TTC549 (cell line): ENCODE results near the gene GPR156.
"Not testable (repeated sequence)": the region's sequence is repeated elsewhere in the genome, so short reads cannot be mapped to it uniquely, and the experiment has no call there.

Experiments
- FAIRE-seq: peaks from 2 replicates; lab custom pipeline; 2012; peaks lifted over from hg19 to GRCh38; lab: Jason Lieb, UNC

The GPR156 gene

DNA sequence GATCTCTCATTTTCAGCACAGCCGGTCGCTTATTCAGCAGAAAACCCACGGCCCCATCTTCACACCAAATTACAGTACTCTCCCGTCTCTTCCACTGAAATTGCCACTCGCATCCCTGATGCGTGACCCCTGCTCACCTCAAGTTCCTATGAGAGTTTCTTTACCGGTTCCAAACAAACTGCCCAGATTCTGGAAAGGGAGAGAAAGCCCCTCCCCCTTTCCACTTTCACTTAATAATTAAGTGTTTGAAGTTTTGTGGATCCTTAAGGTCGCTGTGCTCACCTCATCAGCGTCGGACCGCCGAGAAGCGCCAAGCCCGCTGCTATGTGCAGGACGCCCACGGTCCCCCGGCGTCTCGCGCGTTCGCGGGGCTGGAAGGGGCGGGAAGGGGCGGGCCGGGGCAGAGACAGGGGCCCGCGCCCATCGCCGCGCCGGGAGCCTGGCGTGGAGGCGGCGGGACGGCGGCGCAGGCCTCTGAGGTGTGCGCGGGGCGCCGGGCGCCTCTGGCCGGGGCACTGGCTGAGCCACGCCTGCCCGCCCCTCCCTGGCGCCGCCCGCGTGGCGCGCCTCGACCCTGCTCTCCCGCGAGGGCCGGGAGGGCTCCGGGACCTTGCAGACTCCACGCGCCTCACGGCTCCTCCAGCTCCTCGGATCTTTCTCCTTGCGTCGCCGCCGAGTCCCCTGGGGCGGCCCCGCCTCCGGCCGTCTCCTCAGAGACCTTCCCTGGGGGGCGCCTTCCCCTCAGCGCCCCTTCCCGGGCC lies at the start of gene GPR156:
GPR156 (minus strand) TSS at position 476 of the 761 bp plus-strand sequence. CDS start 41,124 bp downstream, outside the sequence.
- FAIRE-seq, result no peak

DNA sequence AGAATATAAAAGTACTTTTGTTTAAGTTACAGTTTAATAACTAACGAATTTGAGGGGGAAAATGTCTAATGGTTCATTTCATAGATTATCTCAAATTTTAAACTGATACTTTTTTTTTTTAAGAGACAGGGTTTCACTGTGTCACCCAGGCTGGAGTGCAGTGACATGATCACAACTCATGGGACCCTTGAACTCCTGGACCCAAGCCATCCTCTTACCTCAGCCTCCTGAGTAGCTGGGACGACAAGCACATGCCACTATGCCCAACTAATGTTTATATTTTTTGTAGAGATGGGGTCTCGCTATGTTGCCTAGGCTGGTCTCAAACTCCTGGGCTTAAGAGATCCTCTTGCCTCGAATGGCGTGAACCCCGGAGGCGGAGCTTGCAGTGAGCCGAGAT lies 47.6 kb upstream of the GPR156 start:
- FAIRE-seq, result no peak

DNA sequence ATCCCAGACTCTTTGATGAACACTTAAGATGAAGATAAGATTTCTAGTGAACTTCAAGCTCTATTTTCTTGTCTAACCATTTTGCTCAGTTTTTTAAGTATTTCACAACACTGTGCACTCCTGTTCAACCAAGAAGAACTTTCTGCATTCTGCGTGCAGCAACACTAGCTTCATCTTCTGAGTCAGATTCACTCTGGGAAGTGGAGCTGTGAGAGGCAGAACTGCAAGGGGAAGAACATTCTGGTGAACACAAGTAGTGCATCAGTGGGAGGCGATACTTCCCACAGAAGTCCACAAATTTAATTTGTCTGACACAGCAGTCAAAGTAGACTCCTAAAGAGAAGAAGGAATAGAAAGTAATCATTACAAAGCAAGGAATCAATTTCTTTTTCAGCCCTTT lies 46.1 kb upstream of the GPR156 start:
- no peak for FAIRE-seq

DNA sequence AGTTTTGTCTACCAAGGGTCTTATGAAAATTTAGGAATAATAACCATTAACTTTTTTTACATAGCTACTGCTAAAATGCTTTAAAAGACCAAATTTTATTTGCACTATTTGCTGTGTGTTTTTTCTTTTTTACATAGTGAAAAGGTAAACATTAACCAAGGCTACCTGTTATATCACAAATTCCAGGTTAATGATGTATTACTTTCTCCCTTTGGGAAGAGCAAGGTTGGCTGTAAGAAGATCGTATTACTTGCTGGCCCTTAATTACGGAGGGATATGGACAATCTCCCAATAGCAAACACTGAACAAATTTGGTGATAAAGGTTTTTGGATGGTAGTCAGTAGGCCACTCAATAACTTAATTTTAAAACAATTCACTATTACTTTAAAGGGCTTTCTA lies 41.8 kb upstream of the GPR156 start:
- no peak for FAIRE-seq

DNA sequence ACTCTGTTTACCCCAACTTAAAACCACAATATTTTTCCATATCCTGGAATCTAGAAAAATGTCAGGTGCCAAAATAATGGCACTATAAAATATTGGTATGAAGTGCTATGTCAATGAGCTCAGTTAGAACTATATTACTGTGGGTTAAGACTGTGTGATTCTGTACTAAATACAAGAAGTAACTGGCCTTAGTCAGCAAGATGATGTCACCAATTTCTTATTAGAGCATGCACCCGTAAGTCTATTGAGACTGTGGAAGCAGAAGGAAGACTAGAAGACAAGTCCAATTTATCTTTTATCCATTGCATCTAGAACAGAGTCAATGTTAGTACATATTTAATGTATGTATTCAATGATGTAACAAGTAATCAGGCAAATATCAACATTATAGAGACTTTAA lies 39.2 kb upstream of the GPR156 start:
- no peak for FAIRE-seq

DNA sequence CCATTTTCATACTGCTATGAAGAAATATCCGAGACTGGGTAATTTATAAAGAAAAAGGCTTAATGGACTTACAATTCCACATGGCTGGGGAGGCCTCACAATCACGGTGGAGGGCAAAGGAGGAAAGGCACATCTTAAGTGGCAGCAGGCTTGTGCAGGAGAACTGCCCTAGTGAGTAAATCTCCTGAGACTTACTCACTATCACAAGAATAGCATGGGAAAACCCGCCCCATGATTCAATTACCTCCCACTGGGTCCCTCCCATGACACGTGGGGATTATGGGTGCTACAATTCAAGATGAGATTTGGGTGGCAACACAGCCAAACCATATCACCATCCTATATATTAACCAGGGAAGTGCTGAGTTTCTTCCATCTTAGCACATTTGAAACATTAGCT lies 38.7 kb upstream of the GPR156 start:
- FAIRE-seq, result not testable (repeated sequence)

DNA sequence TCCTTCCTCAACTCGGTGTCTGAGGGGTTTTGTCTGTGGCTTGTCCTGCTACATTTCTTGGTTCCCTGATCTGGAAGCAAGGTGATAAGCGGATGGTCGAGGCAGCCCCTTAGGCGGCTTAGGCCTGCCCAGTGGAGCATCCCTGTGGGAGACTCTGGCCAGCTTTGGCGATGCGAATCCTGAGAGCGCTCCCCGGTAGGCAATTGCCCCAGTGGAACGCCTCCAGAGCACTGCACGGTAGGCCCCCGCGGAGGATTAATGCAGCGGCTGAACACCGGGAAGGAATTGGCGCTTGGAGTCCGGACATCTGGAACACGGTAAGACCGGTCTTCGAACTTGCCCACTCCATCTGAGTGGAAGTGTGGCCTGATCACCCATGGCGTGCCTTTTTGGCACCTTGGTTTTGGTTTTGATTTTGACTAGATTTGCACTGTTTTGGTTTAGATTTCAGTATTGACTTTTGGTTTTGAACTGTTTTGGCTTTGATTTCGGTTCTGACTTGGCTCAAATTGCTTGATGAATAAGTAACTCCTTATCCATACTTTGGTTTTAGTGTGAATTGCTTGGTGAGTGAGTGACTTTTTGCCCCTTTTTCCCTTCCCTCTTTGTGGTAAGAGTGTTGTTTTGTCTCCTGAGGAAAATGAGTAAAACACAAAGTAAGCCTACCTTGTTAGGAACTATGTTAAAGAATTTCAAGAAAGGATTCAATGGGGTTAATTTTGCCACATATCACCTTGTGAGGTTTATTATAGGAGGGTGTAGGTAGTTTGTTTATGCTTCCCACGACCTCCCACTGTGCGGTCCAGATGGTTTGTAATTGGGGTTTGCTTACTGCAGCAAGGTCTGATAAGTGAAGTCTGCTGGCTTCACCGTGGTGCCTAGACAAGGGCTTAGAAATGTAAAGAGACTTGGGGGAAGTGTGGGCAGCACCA lies 27.1 kb upstream of the GPR156 start:
- no peak for FAIRE-seq

DNA sequence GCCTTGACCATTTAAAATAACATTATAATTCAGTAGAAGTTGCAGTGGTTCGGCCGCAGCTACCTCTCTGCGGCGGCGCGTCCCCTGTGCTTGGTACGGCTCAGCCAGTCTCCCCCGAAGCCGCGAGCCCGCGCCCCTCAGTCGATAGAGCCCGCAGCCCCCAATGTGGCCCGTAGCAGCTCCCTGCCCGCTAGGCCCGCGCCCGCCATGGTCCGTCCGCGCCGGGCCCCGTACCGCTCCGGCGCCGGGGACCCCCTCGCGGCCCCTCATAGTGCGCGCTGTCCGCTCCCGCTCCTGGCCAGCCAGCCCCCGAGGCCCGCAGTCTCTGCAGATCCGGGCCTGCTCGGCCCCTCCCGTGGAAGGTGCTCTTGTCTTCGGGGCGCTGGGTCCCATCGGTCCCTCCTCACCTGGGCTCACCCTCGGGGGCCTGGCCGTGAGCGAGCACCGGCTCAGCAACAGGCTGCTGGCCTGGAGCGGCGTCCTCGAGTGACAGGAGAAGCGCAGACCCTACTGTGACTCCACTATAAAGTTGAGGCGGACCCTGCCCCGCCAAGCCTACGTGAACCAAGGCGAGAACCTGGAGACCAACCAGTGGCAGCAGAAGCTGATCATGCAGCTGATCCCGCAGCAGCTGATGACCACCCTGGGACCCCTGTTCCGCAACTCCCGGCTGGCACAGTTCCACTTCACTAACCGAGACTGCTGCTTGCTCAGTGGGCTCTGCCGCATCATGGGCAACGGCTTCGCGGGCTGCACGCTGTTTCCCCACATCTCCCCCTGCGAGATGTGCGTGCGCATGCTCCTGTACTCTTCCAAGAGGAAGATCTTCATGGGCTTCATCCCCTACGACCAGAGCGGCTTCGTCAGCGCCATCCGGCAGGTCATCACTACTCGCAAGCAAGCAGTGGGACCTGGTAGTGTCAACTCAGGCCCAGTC lies 21.8 kb upstream of the GPR156 start:
- FAIRE-seq, result no peak

DNA sequence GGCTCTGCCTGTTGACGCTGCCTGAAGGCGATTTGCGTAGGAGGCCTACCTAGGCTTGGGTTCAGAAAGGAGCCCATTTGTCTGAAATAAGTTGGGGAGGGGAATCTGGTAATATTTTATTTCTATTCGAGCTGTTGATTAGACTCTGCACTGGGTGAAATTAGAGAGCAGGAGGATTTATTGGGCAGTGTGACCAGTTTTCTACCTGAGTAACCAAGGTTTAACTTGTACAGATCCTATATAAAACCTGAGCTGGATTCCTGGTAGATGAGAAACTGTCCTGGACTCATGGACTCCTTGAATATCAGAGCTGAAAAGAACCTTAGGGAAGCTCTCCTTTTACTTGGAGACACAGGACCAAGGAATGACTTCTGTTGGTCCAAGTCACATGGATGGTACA lies 19.6 kb upstream of the GPR156 start:
- no peak for FAIRE-seq

DNA sequence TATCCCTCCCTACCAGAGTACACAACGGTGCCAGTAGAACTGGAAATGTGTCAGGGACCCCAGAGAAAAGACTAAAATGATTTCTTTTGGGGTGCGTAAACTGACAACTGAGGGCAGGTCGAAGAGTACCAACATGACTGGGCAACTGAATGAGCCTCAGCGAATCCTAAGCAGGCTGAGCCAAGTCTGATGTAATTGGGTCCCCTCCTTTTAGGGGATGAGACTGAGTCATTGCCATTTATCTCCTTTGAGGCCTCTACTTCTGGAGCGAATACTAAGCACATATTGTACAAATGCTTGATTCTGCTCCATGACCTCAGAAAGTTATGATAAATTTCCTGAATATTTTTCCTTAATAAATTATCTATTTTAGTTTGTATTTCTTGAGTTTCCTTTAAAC lies 17.3 kb upstream of the GPR156 start:
- no peak for FAIRE-seq

DNA sequence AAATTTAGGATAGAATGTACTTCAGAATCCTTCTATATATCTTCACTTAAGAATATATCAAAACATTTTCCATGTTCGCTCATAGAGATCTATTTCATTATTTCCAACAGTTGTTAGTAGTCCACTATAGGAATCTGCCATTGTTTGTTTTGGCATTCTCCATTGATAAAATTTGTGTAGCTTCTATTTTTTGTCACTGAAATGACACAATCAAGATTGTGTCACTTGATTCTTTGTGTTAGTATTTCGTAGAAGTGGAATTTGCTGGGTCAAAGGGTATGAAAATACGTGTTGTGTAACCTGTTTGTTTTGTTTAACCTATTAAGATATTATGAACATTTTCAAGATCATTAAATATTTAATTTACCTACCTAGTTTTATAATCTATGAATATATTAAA lies 15.9 kb upstream of the GPR156 start:
- FAIRE-seq, result no peak

DNA sequence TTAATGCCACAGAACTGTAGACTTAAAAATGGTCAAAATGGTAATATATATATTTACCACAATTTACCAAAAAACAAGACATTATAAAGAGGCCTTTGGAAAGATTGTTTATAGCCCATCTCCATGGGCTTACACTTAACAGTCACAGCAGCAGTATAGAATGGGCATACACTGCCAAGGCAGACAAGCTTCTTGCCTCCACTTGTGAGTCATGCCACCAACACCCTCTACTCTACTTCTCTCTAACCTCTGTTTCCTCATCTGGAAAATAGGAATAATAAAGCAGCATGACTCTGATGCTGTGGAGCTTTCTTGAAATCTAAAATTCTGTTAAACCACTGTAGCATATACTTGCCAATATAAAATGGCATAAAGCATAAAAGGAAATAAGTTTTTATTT lies 14.4 kb upstream of the GPR156 start:
- no peak for FAIRE-seq

DNA sequence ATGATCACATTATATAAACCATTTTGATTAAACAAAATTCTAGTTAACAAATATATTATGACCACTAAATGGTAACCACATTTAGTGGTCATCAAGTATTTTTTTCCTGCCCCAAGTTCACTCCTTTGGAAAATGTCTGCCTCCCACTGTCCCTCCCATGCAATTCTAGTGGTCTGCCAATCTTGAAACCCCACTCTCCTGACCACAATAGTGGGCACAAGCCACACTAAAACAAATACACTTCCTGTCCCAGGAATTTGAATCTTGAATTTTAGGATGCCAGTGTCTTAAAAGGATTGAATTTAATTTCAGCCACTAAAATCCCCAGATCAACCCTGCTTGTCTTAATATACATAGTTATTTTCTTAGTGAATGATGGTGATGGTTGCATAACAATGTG lies 14.0 kb upstream of the GPR156 start:
- FAIRE-seq, result no peak

DNA sequence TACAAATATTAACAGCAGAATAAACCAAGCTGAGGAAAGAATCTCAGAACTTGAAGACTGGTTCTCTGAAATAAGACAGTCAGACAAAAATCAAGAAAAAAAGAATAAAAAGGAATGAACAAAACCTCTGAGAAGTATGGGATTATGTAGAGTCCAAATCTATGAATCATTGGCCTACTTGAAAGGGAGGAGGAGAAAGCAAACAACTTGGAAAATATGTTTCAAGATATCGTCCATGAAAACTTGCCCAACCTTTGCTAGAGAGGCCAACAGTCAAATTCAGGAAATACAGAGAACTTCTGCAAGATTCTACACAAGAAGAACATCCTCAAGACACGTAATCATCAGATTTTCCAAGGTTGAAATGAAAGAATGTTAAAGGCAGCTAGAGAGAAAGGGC lies 6.5 kb upstream of the GPR156 start:
- FAIRE-seq, result not testable (repeated sequence)

DNA sequence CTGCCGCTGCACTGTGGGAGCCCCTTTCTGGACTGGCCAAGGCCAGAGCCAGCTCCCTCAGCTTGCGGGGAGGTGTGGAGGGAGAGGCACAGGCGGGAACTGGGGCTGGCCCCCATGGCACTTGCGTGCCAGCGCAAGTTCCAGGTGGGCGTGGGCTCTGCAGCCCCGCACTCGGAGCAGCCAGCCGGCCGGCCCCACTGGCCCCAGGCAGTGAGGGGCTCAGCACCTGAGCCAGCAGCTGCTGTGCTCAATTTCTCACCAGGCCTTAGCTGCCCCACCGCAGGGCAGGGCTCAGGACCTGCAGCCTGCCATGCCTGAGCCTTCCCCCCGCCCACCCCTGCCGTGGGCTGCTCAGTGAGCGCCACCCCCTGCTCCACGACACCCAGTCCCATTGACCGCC lies 4.6 kb upstream of the GPR156 start:
- FAIRE-seq, result no peak

DNA sequence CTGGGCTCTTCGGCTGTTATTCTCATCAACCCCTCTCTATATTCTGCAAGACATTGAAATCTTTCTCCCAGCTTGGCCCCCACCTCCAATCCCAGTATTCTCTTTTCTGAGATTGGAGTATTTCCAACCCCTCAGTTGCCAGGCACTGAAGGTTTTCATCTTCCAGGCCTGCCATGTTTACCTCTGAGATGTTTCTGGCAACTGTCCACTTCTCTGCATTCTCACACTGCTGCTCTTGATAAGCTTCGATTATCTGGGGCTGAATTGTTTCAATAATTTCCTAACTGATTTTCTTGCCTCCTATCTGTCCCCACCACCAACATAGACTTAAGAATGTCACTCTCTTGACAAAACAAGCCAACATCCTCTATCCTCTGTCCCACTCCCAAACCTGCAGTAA lies 1.4 kb upstream of the GPR156 start:
- FAIRE-seq, result no peak

DNA sequence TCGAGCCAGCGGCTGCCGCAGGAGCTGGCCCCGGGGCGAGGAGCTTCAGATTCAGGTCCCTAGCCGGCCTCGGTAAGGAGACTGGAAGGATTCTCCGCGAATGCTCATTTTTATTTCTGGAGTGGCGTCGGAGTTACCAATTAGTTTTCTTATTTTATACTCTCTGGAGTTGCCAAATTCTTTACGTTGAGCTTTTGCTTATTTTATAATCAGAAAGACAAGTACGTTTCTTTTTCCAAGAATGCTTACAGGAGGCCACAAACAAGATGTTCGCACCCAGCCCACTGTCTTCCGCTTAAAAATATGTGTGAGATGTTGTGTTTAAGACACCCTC lies 453 bp upstream of the GPR156 start:
- no peak for FAIRE-seq

DNA sequence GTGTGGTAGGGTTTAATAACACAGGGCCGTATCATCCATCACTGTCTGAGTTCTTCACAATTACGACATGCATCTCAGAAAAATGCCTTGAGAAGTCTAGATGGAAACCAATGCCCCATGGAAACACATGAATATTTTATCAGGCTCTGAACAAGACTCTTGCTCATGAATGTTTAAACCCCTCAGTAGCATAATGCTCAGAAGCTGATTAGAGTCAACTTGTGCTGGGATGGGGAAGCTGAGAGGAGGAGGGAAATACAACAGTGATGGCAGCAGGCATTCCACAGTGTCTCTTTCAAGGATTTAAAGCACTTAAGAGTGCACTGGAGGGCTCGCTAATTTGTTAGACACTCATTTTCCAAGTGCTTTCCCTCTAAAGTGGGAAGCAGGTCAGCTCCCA lies 3.8 kb downstream of the GPR156 start:
- FAIRE-seq, result no peak

DNA sequence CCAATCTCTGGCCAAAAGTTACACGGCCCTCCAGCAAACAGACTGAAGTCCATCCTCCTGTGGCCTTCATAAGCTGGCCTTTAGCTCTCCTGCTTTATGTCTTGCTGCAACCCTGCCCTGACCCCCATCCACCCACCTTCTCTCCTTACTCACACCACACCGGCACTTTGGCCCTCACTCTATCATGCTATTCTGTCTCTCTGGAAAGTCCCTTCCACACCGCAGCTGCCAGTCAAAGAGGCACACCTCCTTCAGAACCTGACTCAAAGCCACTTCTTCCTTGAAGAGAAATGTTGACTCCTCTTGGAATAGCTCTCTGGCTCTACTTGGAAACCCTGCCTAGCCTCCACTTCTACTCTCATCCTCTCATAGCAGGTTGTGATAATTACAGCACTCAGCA lies 4.5 kb downstream of the GPR156 start:
- no peak for FAIRE-seq

DNA sequence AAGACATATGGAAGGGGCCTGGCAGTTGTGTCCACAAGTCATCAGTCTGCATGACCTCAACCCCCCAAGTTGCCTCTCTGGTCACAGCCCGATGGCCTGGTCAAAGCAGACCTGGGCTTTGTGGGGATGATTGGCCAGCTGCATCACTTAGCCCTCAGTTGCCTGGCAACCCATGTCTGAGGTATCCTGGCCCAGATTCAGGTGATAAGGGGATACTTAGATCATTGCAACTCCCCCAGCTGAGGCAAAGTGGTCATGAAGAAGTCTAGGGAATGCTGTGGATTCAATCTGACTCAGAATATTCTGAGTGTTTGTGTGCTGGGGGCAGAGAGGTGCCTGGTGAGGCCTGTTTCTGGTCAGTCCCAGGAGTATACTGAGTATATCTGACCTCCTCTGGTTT lies 5.0 kb downstream of the GPR156 start:
- no peak for FAIRE-seq

DNA sequence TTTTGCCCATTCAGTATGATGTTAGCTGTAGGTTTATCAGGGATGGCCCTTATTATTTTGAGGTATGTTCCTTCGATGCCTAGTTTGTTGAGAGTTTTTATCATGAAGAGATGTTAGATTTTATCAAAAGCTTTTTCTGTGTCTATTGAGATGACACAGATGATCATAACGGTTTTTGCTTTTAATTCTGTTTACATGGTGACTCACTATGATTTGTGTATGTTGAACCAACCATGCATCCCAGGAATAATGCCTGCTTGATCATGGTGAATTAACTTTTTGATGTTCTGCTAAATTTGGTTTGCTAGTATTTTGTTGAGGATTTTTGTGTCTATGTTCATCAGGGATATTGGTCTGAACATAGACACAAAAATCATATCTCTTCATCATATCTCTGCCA lies 8.3 kb downstream of the GPR156 start:
- no peak for FAIRE-seq

DNA sequence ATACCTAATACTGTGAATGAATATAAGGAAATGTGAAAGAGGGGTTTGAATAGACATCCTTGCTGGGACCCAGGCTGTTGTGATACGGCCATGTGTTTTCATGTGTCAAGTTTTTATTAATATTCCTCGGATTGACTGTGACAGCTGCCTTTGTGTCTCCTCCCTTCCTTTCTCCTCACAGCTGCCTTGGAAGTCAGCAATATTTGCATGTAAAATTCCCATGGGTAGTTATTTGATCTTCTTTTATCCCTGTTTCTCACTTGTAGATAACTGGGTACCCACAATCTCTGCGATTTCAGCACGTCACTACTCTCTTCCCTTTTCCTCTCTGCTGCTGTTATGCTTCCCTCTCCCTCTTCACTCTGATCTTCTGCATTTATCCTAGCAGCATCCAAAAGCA lies 9.4 kb downstream of the GPR156 start:
- no peak for FAIRE-seq

DNA sequence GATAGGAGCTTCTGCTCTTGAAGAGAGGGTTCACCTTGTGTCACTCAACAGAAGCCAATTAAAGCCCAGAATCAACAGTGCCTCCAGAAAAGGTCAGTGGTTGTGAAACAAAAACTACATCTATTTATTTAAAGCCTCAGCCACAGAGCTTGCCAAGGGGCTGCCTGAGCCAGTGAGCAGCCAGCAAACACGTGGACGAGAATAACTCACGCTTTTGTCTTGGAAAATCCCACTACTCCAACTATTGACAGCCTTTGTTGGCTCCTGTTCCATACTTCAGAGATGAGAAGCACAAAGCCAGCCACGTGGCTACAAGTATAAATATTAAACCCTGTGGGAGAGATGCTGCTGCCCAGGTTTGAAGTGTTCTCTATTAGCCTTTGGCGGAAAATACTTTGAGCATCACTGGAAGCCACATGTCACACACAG lies 10.3 kb downstream of the GPR156 start:
- FAIRE-seq, result no peak
